ENCODE measurements around the gene C17orf67.

- no peak for TF ChIP-seq FOSL2 (IDR thresholded peaks at IDR 0.05)
- no peak for TF ChIP-seq FOSL2 (CRISPR knock-in tag; IDR thresholded peaks at IDR 0.05)
- TF ChIP-seq, protein P1, sequence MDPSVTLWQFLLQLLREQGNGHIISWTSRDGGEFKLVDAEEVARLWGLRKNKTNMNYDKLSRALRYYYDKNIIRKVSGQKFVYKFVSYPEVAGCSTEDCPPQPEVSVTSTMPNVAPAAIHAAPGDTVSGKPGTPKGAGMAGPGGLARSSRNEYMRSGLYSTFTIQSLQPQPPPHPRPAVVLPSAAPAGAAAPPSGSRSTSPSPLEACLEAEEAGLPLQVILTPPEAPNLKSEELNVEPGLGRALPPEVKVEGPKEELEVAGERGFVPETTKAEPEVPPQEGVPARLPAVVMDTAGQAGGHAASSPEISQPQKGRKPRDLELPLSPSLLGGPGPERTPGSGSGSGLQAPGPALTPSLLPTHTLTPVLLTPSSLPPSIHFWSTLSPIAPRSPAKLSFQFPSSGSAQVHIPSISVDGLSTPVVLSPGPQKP (IDR thresholded peaks at IDR 0.05; ENCODE audit: low read depth, low read length) = no peak
- TF ChIP-seq FOSB (CRISPR knock-in tag; IDR thresholded peaks at IDR 0.05) = no peak
- TF ChIP-seq, protein P2, sequence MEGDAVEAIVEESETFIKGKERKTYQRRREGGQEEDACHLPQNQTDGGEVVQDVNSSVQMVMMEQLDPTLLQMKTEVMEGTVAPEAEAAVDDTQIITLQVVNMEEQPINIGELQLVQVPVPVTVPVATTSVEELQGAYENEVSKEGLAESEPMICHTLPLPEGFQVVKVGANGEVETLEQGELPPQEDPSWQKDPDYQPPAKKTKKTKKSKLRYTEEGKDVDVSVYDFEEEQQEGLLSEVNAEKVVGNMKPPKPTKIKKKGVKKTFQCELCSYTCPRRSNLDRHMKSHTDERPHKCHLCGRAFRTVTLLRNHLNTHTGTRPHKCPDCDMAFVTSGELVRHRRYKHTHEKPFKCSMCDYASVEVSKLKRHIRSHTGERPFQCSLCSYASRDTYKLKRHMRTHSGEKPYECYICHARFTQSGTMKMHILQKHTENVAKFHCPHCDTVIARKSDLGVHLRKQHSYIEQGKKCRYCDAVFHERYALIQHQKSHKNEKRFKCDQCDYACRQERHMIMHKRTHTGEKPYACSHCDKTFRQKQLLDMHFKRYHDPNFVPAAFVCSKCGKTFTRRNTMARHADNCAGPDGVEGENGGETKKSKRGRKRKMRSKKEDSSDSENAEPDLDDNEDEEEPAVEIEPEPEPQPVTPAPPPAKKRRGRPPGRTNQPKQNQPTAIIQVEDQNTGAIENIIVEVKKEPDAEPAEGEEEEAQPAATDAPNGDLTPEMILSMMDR (IDR thresholded peaks at IDR 0.05) = no peak
- no peak for TF ChIP-seq MAX (IDR thresholded peaks at IDR 0.05)
- no peak for TF ChIP-seq POLR2A (IDR thresholded peaks at IDR 0.05; ENCODE audit: low read length)
- no peak for TF ChIP-seq MAFK (IDR thresholded peaks at IDR 0.05; ENCODE audit: partially characterized antibody)
- TF ChIP-seq KDM5A (IDR thresholded peaks at IDR 0.05) = no peak
- no peak for TF ChIP-seq BHLHE40 (IDR thresholded peaks at IDR 0.05; ENCODE audit: low read depth, low read length)
- TF ChIP-seq TP53 (CRISPR knock-in tag; IDR thresholded peaks at IDR 0.05) = no peak
Measured at GRCh38 chr17:56781906-56782305, 51.8 kb downstream of the C17orf67 start.

Measured in A549 (cell line).